Endothelial cell (in vitro differentiated cells): ENCODE data around the gene DNAH12. TPM values are rescaled to one million over a fixed set of nuclear protein-coding genes. Genes with fewer than 3 reads are reported as not detected.
"Not testable (repeated sequence)": the region's sequence is repeated elsewhere in the genome, so short reads cannot be mapped to it uniquely, and the experiment has no call there.

ENCODE experiments used
- DNase-seq: peaks from one replicate; pipeline ENCODE4 v3.0.0; 2021; ENCODE audit warnings: low spot score
- H3K27ac Mint-ChIP-seq: one replicate; pipeline ENCODE4 v1.8.0; 2021; ENCODE audit warnings: mixed read lengths, inconsistent platforms; ENCODE audit not compliant: unreplicated experiment
- H3K27me3 Mint-ChIP-seq: one replicate; pipeline ENCODE4 v1.8.0; 2021; ENCODE audit warnings: mild to moderate bottlenecking, moderate library complexity, mixed read lengths, inconsistent platforms; ENCODE audit not compliant: unreplicated experiment
- H3K36me3 Mint-ChIP-seq: one replicate; pipeline ENCODE4 v1.8.0; 2021; ENCODE audit warnings: mild to moderate bottlenecking, low read depth, mixed read lengths, inconsistent platforms; ENCODE audit not compliant: unreplicated experiment
- H3K4me1 Mint-ChIP-seq: one replicate; pipeline ENCODE4 v1.8.0; 2021; ENCODE audit warnings: mild to moderate bottlenecking, mixed read lengths, inconsistent platforms; ENCODE audit not compliant: unreplicated experiment
- H3K4me3 Mint-ChIP-seq: one replicate; pipeline ENCODE4 v1.8.0; 2021; ENCODE audit warnings: mild to moderate bottlenecking, mixed read lengths, inconsistent platforms; ENCODE audit not compliant: unreplicated experiment
- H3K9me3 Mint-ChIP-seq: one replicate; pipeline ENCODE4 v1.8.0; 2021; ENCODE audit warnings: mixed read lengths, inconsistent platforms; ENCODE audit not compliant: unreplicated experiment
- total RNA-seq: library from RNA; stranded (reverse); fragmentation: NEBNext Ultra II Directional; extraction: Animal tissue kit (Norgen Biotek cat#: 25700); gene quantifications from one replicate; pipeline ENCODE4 v1.2.1, GENCODE V29; 2021; ENCODE audit not compliant: unreplicated experiment
- TF ChIP-seq, protein P1 (sequence below): fragments of 200-600 bp; sonication (generic); IDR thresholded peaks from one replicate; pipeline ENCODE4 v1.5.0; 2021; ENCODE audit warnings: antibody characterized with exemption; ENCODE audit not compliant: unreplicated experiment

DNAH12 gene
- total RNA-seq, 1 donor from 2014 or later: 0.85 TPM

DNA sequence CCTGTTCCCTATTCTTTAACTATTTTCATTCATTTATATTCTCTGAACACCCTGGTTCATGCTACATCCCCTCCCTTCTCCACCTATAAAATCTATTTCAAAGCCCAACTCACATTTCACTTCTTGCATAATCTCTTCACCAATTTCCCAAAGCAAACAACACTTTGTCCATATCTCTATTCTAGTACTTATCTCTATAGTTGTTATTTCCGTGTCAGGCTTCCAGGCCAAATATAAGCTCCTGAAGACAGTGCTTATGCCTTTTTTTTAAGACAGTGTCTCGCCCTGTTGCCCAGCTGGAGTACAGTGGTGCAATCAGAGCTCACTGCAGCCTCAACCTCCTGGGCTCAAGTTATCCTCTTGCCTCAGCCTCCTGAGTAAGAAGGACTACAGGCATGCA, 43.6 kb downstream of the DNAH12 start:
- no peaks in the 10 kb centered on the region for H3K9me3 Mint-ChIP-seq
- DNase-seq: no peak
- no peaks in the 10 kb centered on the region for H3K36me3 Mint-ChIP-seq
- H3K27me3 Mint-ChIP-seq: peaks cover 4% of the 10 kb centered on the region
- H3K4me3 Mint-ChIP-seq: no peak overlapping the region
- TF ChIP-seq, protein P1, sequence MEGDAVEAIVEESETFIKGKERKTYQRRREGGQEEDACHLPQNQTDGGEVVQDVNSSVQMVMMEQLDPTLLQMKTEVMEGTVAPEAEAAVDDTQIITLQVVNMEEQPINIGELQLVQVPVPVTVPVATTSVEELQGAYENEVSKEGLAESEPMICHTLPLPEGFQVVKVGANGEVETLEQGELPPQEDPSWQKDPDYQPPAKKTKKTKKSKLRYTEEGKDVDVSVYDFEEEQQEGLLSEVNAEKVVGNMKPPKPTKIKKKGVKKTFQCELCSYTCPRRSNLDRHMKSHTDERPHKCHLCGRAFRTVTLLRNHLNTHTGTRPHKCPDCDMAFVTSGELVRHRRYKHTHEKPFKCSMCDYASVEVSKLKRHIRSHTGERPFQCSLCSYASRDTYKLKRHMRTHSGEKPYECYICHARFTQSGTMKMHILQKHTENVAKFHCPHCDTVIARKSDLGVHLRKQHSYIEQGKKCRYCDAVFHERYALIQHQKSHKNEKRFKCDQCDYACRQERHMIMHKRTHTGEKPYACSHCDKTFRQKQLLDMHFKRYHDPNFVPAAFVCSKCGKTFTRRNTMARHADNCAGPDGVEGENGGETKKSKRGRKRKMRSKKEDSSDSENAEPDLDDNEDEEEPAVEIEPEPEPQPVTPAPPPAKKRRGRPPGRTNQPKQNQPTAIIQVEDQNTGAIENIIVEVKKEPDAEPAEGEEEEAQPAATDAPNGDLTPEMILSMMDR: no peak
- H3K27ac Mint-ChIP-seq: no peak overlapping the region
- H3K4me1 Mint-ChIP-seq: no peaks in the 10 kb centered on the region

DNA sequence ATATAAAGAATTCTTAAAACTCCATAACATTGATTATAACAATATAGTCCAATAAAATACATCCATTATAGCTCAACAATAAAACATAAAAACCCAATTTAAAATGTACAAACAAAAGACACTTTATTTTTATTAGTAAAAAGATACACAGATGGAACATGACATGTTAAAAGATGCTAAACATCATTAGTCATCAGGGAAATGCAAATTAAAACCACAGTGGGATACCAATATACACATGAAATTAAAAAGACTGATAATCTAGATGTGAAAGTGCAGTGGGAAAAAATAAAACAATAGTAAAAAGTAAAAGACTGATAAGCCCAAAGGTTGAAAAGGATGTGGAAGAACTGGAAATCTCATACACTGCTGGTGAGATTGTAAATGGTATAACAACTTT, 46.2 kb downstream of the DNAH12 start:
- no peak overlapping the region for H3K4me3 Mint-ChIP-seq
- H3K27ac Mint-ChIP-seq: no peak overlapping the region
- no peak for DNase-seq
- peaks cover 4% of the 10 kb centered on the region for H3K27me3 Mint-ChIP-seq
- H3K36me3 Mint-ChIP-seq: no peaks in the 10 kb centered on the region
- H3K4me1 Mint-ChIP-seq: no peaks in the 10 kb centered on the region
- TF ChIP-seq, protein P1: no peak
- H3K9me3 Mint-ChIP-seq: no peaks in the 10 kb centered on the region

DNA sequence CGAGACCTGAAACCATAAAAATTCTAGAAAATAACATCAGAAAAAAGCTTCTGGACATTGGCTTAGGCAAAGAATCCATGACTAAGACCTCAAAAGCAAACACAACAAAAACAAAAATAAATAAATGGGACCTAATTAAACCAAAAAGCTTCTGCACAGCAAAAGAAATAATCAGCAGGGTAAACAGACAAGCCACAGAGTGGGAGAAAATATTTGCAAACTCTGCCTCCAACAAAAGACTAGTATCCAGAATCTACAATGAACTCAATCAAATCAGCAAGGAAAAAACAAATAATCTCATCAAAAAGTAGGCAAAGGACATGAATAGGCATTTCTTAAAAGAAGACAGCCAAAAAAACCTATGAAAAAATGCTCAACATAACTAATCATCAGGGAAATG, 59.6 kb downstream of the DNAH12 start:
- no peak overlapping the region for H3K4me3 Mint-ChIP-seq
- H3K4me1 Mint-ChIP-seq: no peaks in the 10 kb centered on the region
- no peak overlapping the region for H3K27ac Mint-ChIP-seq
- TF ChIP-seq, protein P1: no peak
- H3K36me3 Mint-ChIP-seq: no peaks in the 10 kb centered on the region
- H3K27me3 Mint-ChIP-seq: no peaks in the 10 kb centered on the region
- H3K9me3 Mint-ChIP-seq: no peaks in the 10 kb centered on the region
- DNase-seq: no peak

DNA sequence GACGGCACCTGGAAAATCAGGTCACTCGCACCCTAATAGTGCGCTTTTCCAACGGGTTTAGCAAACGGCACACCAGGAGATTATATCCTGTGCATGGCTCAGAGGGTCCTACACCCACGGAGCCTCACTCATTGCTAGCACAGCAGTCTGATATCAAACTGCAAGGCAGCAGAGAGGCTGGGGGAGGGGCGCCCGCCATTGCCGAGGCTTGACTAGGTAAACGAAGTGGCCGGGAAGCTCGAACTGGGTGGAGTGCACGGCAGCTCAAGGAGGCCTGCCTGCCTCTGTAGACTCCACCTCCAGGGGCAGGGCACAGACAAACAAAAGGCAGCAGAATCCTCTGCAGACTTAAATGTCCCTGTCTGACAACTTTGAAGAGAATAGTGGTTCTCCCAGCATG, 67.0 kb downstream of the DNAH12 start:
- H3K27ac Mint-ChIP-seq, H3K9me3 Mint-ChIP-seq, H3K4me1 Mint-ChIP-seq, H3K27me3 Mint-ChIP-seq, H3K4me3 Mint-ChIP-seq, DNase-seq, H3K36me3 Mint-ChIP-seq: not testable (repeated sequence)

DNA sequence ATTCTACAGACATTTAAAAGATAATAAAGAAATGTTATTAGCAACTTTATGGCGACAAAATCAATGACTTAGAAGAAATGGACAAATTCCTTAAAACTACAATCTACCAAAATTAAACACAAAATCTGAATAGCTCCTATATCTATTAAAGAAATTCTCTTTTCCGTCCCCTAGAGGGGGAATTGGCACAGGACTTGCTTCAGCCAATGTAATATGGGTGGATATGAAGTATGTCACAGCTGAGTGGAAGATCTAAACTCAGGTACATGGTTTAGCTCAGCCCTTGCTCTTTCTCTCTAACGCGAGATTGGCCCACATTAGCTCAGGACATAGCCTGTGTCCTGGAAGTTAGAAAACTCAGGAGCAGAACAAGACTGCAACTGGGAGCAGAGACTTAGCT, 79.3 kb downstream of the DNAH12 start:
- no peaks in the 10 kb centered on the region for H3K9me3 Mint-ChIP-seq
- no peak overlapping the region for H3K27ac Mint-ChIP-seq
- no peak for DNase-seq
- H3K4me3 Mint-ChIP-seq: no peak overlapping the region
- TF ChIP-seq, protein P1: no peak
- H3K4me1 Mint-ChIP-seq: peaks cover 12% of the 10 kb centered on the region
- H3K27me3 Mint-ChIP-seq: peaks cover 4% of the 10 kb centered on the region
- no peaks in the 10 kb centered on the region for H3K36me3 Mint-ChIP-seq

DNA sequence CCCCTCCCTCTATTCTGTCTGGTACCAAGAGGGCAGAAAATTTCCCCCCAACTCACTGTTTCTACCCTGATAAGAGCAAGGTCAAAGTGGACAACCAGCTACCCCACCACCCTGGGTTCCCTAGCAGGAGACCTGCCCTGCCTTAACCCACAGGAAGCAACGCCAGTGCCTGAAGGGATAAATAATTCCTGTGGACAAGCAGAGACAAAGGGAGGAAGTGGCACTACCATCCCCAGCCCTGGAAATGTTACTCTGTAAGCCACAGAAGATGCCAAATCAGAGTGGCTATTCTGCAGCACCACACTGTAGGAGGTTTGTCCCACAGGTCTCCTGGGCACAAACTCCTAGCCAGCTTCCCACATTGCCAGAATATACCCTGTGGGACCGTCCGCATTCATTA, 80.1 kb downstream of the DNAH12 start:
- no peak overlapping the region for H3K4me3 Mint-ChIP-seq
- no peaks in the 10 kb centered on the region for H3K36me3 Mint-ChIP-seq
- no peaks in the 10 kb centered on the region for H3K9me3 Mint-ChIP-seq
- peaks cover 4% of the 10 kb centered on the region for H3K27me3 Mint-ChIP-seq
- TF ChIP-seq, protein P1: no peak
- peak; percentile 15 for DNase-seq
- H3K27ac Mint-ChIP-seq: peak overlapping the region; percentile 87
- H3K4me1 Mint-ChIP-seq: peaks cover 12% of the 10 kb centered on the region
